Ovary (tissue), 9 donors: ENCODE measurements around the gene CD28. TPM values are rescaled to one million over a fixed set of nuclear protein-coding genes. Genes with fewer than 3 reads are reported as not detected.
"Not testable (repeated sequence)": the region's sequence is repeated elsewhere in the genome, so short reads cannot be mapped to it uniquely, and the experiment has no call there.

Experiments used
- DNase-seq, 5 donors: peaks; one replicate each; pipeline ENCODE4 v3.0.0-alpha.2; 2019 to 2020
- H3K27ac ChIP-seq, 2 donors: fragments of 200-600 bp; one replicate each; pipeline versions ENCODE4 v1.5.1 to v1.8.0; 2019 to 2022
- H3K27me3 ChIP-seq: fragments of 200-600 bp; one replicate; pipeline ENCODE4 v1.8.0; 2022
- H3K36me3 ChIP-seq: fragments of 200-600 bp; sonication (generic); one replicate; pipeline ENCODE4 v1.5.1; 2019
- H3K4me1 ChIP-seq: one replicate; pipeline ENCODE4 v1.8.1; 2013; ENCODE audit warnings: mild to moderate bottlenecking, moderate library complexity; ENCODE audit not compliant: insufficient read depth
- H3K4me3 ChIP-seq: fragments of 200-600 bp; sonication (generic); one replicate; pipeline ENCODE4 v1.5.1; 2017
- H3K9me3 ChIP-seq, 2 donors: fragments of 200-600 bp in 1 of 2; sonication (generic) in 1 of 2; one replicate each; pipeline versions ENCODE4 v1.5.1 to v1.8.1; 2013 to 2019; ENCODE audit warnings: mild to moderate bottlenecking in 1 of 2, moderate library complexity in 1 of 2
- CTCF ChIP-seq, 3 donors: fragments of 450-650 bp in 2 of 3; fragments of 200-600 bp in 1 of 3; IDR thresholded peaks; one replicate each; pipeline versions ENCODE4 v1.5.1 to v1.8.0; 2016 to 2022; ENCODE audit warnings: antibody characterized with exemption in 3 of 3, mild to moderate bottlenecking in 1 of 3
- EP300 ChIP-seq: sonication (generic); formaldehyde crosslinking; IDR thresholded peaks from one replicate; pipeline ENCODE4 v1.6.1; 2017; ENCODE audit warnings: antibody characterized with exemption
- POLR2A ChIP-seq: fragments of 450-650 bp; IDR thresholded peaks from one replicate; pipeline ENCODE4 v1.6.1; 2017; ENCODE audit warnings: antibody characterized with exemption, mild to moderate bottlenecking, moderate library complexity
- WGBS, 3 donors: extraction: QIAGEN DNeasy Blood & Tissue Kit in 1 of 3; methylation state at CpG; one replicate each; pipeline versions ENCODE4 v1.1.5 to v1.1.7; 2013 to 2017; 5-methylcytosine and 5-hydroxymethylcytosine counted together
- intact Hi-C, 4 donors: fragments of 100-400 bp; cut with DNase I; formaldehyde crosslinking; loops; one replicate each; pipeline versions ENCODE4 v1.11.0 to v1.15.1; 2022 to 2023
- polyA plus RNA-seq, 2 donors: library from polyadenylated mRNA; stranded (reverse); fragments of 200-250 nt in 1 of 2; fragments of 350-450 nt in 1 of 2; fragmentation: Illumina TruSeq in 1 of 2; extraction: RNeasy Lipid Tissue Mini Kit (QIAGEN cat#74804) in 1 of 2; gene quantifications; one replicate each; pipeline ENCODE4 v1.2.3, GENCODE V29; 2013 to 2014
- total RNA-seq, 7 donors: library from RNA; depleted of rRNA in 2 of 7; stranded (reverse); fragments of >200 nt in 2 of 7; fragmentation: NEBNext Ultra II Directional in 3 of 7; extraction: Animal tissue kit (Norgen Biotek cat#: 25700) in 3 of 7; gene quantifications; one replicate each; pipeline versions ENCODE4 v1.1.0 to v1.2.4, GENCODE V29; 2016 to 2023
- donor health status: DM: no; HTN: no; CAD: no; lungs with moderate emphysema.
- donor health status: DM: no; HTN: no; CAD: no.
- donor health status: Bipolar disorder and iron deficiency.
- donor health status: DM: yes; HTN: yes; CAD: no.
- donor health status: DM: no; HTN: no; CAD: no.
- donor health status: DM: yes; HTN: yes; CAD: no.

The CD28 gene
- total and polyA plus RNA-seq, 9 donors: 0.18 to 4.3 (median 1.2) TPM

- intact Hi-C loops: no loop called here
- no peaks in the 10 kb centered on the region for H3K9me3 ChIP-seq
- WGBS, 3 donors: 53 to 70% (median 61%) methylated on average over 3 of the region's 3 CpGs
- no peak for DNase-seq
- TF ChIP-seq EP300 (no peak), CTCF (IDR thresholded peaks at IDR 0.05) (no peak), POLR2A (no peak)
- no peak overlapping the region for H3K4me3 ChIP-seq
- no peaks in the 10 kb centered on the region for H3K27me3 ChIP-seq
- H3K27ac ChIP-seq: no peak overlapping the region
- H3K4me1 ChIP-seq: no peaks in the 10 kb centered on the region
- H3K36me3 ChIP-seq: no peaks in the 10 kb centered on the region
These were observed 12.2 kb upstream of the CD28 start for GRCh38 chr2:203694191-203694590.

GRCh38 chr2:203697190-203697589 is 9.2 kb upstream of the CD28 start:
- Histone ChIP-seq H3K27ac (no peak overlapping the region), H3K36me3 (no peaks in the 10 kb centered on the region), H3K27me3 (no peaks in the 10 kb centered on the region), H3K9me3 (no peaks in the 10 kb centered on the region), H3K4me1 (no peaks in the 10 kb centered on the region), H3K4me3 (no peak overlapping the region)
- intact Hi-C loops: no loop called here
- no peak for TF ChIP-seq CTCF (IDR thresholded peaks at IDR 0.05)
- no peak for TF ChIP-seq EP300
- TF ChIP-seq POLR2A: no peak
- 76 to 97% (median 80%) methylated on average over 1 of the region's 1 CpG for WGBS, 3 donors
- DNase-seq: no peak

- not testable (repeated sequence) for H3K4me1 ChIP-seq
These were observed 8.7 kb upstream of the CD28 start for GRCh38 chr2:203697763-203698162.

GRCh38 chr2:203698410-203698809 is 8.0 kb upstream of the CD28 start:
- H3K27me3 ChIP-seq, H3K4me1 ChIP-seq, intact Hi-C loops, H3K4me3 ChIP-seq, DNase-seq, H3K27ac ChIP-seq, H3K9me3 ChIP-seq, H3K36me3 ChIP-seq: not testable (repeated sequence)
- 91 to 92% (median 91%) methylated on average over 5 of the region's 5 CpGs for WGBS, 3 donors

More at GRCh38 chr2:203697763-203698162, 8.7 kb upstream of the CD28 start:
- H3K36me3 ChIP-seq, H3K9me3 ChIP-seq, H3K27me3 ChIP-seq, DNase-seq, H3K27ac ChIP-seq, H3K4me3 ChIP-seq, intact Hi-C loops: not testable (repeated sequence)
- 92 to 99% (median 97%) methylated on average over 2 of the region's 2 CpGs for WGBS, 3 donors

- WGBS, 3 donors: 89 to 95% (median 94%) methylated on average over 1 of the region's 1 CpG
- no peaks in the 10 kb centered on the region for H3K4me1 ChIP-seq
- H3K9me3 ChIP-seq: no peaks in the 10 kb centered on the region
- intact Hi-C loops: no loop called here
- TF ChIP-seq POLR2A: no peak
- no peak for TF ChIP-seq EP300
- no peak for TF ChIP-seq CTCF (IDR thresholded peaks at IDR 0.05)
- H3K36me3 ChIP-seq: no peaks in the 10 kb centered on the region
- no peak overlapping the region for H3K4me3 ChIP-seq
- no peak overlapping the region for H3K27ac ChIP-seq
- no peaks in the 10 kb centered on the region for H3K27me3 ChIP-seq
- no peak for DNase-seq
These were observed 2.0 kb upstream of the CD28 start for GRCh38 chr2:203704430-203704829.

- no peaks in the 10 kb centered on the region for H3K4me1 ChIP-seq
- no peak overlapping the region for H3K4me3 ChIP-seq
- no peak overlapping the region for H3K27ac ChIP-seq
- intact Hi-C loops: no loop called here
- no peaks in the 10 kb centered on the region for H3K27me3 ChIP-seq
- no peak for TF ChIP-seq CTCF (IDR thresholded peaks at IDR 0.05)
- no peak for TF ChIP-seq EP300
- no peak for TF ChIP-seq POLR2A
- no peak for DNase-seq
- 41 to 52% (median 48%) methylated on average over 6 of the region's 6 CpGs for WGBS, 3 donors
- no peaks in the 10 kb centered on the region for H3K36me3 ChIP-seq
- H3K9me3 ChIP-seq: no peaks in the 10 kb centered on the region
These were observed 1.3 kb upstream of the CD28 start for GRCh38 chr2:203705178-203705577.
